Left ventricle myocardium superior (tissue), 1 donor: ENCODE measurements around the gene BORCS6. TPM values are rescaled to one million over a fixed set of nuclear protein-coding genes. Genes with fewer than 3 reads are reported as not detected.

Experiments
- ATAC-seq: fragments of 200-7000 bp; cut with Tn5 transposase; one replicate; pipeline ENCODE4 v1.9.1; 2020; ENCODE audit warnings: mild to moderate bottlenecking, moderate library complexity
- DNase-seq: peaks from one replicate; pipeline ENCODE4 v3.0.0-alpha.2; 2020
- intact Hi-C: fragments of 100-400 bp; cut with micrococcal nuclease; formaldehyde crosslinking; loops from one replicate; pipeline ENCODE4 v1.11.0; 2022
- long read RNA-seq: library from polyadenylated mRNA; unstranded; transcript quantifications from one replicate; pipeline ENCODE4 v2.0.0, GENCODE V29; 2021
- total RNA-seq: library from RNA; stranded (reverse); fragmentation: NEBNext Ultra II Directional; extraction: Animal tissue kit (Norgen Biotek cat#: 25700); gene quantifications from one replicate; pipeline ENCODE4 v1.2.1, GENCODE V29; 2021
- donor health status: DM: no; HTN: yes; CAD: no; lungs with severe emphysema.

The BORCS6 gene
- total RNA-seq: 9.4 TPM
- long read RNA-seq, transcript BORCS6-201 (1 exons, 2,575 nt): major isoform, 39 of 39 reads
- long read RNA-seq, partial matches to known transcripts: 0 of 39 reads
- long read RNA-seq, other reads (novel, unspliced or antisense): 0 of 39 reads

DNA sequence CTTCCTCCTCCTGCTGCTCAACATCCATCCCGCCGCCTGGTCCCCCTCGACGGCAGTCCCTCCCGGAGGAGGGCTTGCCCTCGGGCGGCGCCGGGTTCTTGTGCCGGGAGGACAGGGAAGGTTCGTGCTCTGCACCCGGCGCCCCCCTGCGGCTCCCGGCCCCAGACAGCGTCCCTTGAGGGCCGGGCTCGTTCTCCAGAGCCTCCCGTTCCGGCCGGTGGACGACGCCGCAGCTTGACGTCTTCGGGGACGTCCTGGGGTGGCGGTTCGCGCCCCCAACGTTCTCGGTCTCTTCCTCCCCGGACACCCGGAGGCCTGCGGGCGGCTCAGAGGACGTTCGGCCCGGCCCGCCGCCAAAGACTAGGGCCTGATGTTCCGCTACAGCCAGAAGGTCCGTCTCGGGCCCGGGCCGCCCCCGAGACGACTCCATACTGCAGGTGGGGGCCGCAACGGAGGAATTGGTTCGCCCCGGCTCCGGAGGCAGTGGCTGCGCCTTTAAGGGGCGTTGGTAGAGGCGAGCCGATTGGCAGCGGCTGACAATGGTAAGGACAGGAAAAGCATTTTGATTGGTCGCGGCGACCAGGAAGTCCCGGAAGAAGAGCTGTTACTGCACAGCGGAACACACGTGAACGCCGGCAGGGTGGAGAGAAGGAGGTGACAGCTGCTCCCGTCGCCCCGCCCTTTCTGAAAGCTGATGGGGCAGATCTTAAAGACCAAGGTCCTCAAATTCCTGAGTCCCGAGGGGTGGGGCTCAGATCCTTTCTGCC is at the start of gene BORCS6:
BORCS6 (minus strand) TSS at position 470 of the 767 bp plus-strand sequence; CDS start at position 430, 40 bp downstream.
- ATAC-seq: peak; percentile 71
- peak; percentile 97 for DNase-seq
- intact Hi-C loops: no loop called here

DNA sequence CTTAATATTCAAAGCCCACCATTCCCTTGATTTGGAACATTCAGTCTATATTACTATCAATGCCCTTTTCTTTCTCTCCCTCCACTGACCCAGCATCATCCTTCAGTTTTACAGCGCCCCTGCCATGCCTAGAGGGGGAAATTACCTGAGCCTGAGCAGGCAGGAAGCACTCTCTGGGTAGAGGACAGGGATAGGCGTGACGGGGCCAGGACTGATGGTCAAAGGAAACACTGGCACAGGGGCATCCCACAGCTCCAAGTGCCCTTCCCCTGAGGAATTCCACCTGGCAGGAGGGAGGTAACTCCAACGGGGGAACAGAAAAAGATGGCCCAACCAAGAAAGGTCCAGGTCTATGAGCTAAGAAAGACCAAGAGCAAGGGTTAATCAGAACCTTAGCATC is 47.9 kb upstream of the BORCS6 start:
- DNase-seq (no peak), ATAC-seq (no peak)
- intact Hi-C loops: no loop called here

DNA sequence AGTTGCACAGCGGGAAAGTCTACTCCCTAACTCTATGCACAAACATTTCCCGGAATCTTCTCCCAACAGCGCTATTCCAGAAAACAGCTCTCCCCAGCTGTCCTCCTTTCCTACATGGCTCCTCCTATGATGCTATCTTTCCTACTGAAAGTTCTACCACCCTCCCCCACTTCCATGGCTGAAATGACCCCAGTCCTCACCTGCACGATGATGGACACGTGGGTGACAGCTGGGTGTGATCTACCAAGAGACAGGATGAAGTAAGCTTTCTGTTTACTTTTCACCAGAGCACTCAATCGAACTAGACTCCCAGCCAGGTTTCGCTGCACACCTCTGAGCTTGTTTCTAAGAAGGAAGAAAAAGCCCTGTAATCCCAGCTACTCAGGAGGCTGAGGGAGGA is 47.2 kb upstream of the BORCS6 start:
- intact Hi-C loops: no loop called here
- no peak for DNase-seq
- ATAC-seq: peak; percentile 36

DNA sequence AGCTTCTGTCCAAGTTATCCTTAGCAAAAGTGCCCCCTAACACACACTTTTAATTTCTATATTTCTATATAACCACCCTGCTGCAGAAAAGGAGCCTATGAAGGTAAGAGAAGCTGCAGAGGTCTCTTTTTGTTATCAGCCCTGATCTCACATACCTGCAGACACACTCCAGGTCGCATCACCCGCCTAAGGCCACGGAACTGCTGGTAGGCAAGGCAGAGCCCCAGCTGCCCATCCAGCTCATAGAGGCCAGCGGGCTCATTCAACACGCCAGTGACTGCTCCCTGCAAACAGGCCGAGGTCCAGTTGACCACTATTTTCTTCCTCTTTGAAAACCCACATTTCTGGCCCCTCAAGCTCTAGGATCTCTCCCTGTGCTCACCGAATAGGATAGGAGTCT is 45.7 kb upstream of the BORCS6 start:
- intact Hi-C loops: no loop called here
- DNase-seq (no peak), ATAC-seq (no peak)

DNA sequence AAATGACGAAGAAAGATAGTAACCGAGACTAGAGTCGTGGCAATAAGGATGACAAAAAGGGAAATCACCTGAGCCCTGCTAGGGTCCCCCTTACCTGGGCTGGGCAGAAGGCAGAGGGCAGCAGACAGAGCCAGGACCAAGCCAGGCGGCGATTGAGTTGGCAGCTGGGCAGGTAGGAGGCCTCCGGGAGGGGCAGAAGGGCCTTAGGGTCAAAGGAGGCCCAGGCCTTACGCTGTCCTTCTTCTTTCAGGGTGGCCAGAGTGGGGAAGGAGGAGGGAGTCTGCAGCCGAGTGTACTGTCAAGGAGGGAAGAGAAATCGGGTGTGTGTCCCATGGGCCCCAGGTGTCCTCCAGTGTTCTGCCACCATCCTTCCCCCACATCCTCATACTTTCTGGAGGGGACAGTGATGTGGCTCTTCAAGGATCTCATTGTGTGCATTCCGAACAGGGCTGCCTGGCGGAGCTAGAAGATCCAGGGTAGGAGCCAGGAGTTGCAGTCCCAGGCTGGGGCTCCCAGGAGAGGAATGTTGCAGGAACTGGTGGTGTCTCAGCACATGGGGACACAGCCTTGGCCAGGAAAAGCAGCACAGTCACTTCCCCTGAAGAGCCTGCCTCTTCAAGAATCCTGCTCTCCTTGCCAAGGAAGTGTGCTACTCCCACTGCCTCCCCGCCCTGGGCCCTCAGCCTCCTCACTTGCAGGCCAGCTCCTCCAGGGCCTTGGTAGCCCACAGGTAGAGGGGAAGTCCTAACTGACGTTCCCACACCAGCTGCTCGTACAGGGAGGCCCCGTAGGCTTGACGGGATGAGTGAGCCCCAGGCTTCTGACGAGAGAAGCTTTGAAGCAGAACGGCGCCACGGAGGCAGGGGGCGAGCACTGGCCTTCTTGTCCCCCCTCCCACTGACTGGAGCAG is 44.6 kb upstream of the BORCS6 start:
- ATAC-seq (peak; percentile 30), DNase-seq (no peak)
- intact Hi-C loops: no loop called here

DNA sequence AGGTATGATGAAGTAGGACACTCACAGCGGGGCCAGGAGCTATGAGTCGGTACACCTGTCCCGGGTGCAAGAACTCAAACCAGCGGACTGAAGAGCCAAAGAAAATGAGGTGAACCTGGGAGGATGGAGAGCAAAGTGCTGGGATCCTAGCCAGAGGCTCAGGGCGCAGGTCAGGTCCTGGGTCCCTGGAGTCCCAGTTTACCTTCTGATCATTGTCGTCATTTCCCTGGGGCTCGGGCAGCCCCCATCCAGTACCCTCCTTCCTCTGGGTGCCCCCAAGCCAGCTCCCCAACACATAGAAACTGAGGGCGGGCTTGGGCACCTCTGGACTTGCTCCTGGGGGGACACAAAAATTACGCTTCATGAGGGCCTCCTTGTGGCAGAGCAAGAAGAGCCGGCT is 41.7 kb upstream of the BORCS6 start:
- DNase-seq: no peak
- intact Hi-C loops: no loop called here
- no peak for ATAC-seq

DNA sequence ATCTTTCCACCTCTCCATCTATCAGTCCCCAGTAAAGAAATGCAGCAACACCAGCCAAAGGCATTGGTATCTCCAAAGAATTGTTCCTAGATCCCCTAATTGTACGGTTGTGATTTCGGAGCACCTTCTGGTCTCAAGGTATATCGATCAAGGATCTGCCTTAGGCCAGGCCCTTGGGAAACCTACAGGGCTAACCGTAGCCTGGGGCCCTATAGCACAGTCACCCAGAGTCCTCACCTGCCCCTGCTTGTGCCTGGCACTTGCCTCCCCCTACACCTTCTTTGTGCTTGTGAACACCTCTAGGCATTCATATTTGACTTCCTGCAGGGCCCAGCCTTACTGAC is 37.2 kb upstream of the BORCS6 start:
- intact Hi-C loops: no loop called here
- DNase-seq: no peak

DNA sequence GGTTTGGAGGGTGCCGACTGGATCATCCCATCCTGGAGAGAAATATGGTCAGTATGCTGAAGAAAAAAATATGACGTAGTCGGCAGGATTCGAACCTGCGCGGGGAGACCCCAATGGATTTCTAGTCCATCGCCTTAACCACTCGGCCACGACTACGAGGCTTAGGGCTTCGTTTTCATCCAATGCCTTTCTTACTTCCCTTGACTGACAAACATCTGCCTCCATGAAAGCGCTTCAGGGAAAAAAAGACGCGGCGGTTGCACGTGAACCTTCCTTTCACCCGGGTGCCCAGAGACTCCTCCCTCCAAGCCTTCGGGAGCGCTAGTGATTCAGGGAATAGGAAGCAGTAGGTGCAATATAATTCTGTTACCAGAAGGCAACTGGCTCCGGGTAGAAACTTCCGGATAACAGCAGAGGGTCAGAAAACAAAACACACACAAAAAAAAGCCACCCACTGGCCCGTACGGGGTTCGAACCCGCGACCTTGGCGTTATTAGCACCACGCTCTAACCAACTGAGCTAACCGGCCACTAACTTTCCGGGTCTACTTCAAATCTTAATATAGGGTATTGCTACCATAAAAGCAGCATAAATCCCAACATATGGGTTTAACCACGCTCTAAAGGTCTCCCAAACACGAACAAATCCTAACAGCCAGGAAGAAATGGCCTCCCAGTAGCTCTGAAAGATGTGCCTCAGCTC is 36.7 kb upstream of the BORCS6 start:
- ATAC-seq (peak; percentile 13), DNase-seq (peak; percentile 67)
- intact Hi-C loops: no loop called here

More for the DNA sequence above, 37.2 kb upstream of the BORCS6 start:
- ATAC-seq: no peak

DNA sequence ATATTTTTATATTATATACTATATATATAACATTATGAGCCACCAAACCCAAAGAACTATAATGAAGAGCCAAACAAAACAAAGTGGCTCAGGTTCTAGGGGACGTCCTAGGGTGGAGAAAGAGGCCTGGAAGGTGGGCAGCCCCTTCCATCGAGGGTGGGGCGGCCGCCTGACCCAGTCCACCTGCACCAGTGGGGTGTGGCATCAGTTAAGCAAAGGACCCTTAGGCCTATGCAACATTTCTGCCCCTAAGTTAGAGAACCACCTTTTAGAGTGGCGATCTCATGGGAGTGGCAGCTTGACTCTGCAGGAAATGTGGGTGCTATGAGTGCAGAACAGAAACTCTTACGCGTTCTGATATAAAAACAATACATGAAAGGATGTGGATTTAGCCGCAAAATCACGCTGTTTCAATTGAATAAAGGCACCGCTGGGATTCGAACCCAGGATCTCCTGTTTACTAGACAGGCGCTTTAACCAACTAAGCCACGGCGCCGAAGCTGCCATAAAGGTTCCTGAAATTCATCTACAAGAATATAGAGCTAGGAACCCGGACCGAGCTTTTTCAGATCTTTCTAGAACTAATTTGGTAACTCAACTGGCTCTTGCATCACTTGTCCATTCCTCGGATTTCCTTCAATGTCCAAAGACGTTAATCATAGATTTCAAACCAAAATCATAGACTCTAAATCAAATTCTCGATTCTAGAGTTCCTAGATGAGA is 36.0 kb upstream of the BORCS6 start:
- intact Hi-C loops: no loop called here
- peak; percentile 50 for DNase-seq
- ATAC-seq: no peak

DNA sequence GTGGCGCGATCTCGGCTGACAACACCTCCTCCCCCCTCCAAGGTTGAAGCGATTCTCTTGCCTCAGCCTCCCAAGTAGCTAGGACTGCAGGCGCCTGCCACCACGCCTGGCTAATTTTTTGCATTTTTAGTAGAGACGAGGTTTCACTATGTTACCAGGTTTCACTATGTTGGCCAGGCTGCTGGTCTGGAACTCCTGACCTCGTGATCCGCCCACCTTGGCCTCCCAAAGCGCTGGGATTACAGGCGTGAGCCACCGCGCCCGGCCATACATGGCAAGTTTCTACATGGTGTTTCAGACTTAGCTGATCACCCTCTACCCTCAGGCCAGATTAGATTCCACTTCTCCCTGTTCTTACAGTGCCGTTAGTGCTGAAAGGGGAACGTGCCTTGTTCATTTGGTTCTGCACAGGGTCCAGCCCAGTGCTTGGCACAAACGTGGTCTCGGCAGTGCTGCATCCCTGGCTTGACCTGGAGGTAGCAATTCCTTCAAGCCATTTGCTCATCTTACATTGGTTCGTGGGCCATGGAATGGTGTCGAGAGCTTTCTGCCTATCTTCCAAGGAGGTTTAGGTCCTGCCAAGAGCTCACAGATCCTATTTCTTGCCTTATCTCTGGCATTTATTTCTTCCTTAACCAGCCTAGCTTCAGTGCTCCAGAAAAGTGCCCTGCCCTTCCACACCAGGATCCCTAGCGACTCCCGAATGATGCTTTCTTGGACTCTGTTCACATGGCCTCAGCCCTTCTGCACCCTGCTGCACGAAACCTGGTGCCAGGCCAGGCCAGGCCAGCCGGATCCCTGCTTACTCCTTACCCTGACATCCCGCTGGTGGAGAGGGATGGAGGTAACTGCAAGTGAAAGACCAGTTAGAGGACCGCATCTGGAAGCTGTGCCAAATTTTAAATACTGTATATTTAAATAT is 35.2 kb upstream of the BORCS6 start:
- DNase-seq: no peak
- intact Hi-C loops: no loop called here

DNA sequence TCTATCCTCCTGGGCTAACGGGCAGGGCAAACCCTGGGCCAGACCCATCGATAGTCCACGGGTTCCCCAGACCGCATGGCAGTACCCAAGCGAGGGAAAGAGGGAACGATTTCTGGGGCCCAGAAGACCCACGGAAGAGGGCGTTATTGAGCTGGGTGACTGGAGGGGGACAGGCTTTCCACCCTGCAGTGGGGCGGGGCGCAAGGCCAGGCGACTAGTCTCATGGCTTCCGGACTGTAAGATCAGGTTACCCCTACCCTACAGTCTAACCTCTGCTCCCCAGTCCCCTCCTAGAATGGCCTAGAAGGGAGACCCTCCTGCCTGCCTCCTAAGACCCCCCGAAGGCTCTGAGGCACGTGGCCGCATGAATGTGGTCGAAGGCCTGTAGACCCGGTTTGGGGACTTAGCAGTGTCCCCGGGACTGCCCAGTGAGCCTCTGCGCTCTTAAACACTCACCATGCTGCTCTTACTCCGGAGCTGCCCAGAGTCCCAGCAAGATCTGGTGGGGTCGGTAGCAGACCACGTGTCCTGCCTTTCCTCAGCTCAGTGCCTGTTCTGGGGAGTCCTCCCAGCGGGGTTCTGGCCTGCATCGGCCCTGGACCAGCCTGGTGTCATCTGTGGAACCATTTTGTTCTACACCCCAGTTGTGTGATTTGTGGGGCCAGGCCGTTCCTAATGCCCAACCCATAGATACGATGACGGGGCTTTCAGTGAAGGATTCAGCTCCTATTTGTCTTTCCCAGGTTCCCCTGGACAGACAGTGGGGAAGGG is 33.6 kb upstream of the BORCS6 start:
- intact Hi-C loops: no loop called here
- ATAC-seq: peak; percentile 8
- peak; percentile 79 for DNase-seq

More for the DNA sequence above, 35.2 kb upstream of the BORCS6 start:
- ATAC-seq: no peak

DNA sequence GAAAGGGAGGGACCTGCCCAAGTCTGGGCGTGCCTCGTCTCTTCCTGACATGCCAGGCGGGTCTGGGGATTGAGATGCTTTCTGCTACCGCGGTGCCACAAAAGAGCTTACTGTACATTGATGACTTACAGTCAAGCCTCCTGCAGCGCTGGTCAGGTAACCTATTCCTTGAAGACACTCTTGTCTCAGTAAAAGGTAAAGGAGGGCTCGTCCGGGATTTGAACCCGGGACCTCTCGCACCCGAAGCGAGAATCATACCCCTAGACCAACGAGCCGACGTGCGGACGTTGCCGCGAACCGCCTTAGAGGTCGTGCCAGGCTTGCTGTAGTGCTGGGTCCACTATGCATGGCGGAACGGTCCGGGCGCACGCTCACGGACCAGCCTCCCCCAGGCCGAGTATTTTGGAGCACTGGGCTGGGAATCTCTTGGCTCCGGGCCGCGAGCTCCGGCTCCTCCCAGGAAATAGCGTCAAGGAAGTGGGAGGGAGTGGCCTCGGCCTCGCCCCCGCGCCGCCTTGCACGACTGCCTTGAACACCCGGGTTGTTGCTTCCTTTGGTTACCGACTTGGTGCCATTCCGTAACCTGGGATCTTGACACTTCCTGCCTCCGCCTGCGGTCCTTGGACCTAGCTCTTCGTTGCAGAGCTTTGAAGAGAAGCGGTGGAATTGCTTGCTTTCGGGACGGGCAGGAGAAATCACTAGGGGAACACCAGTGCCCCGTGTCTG is 32.8 kb upstream of the BORCS6 start:
- intact Hi-C loops: no loop called here
- DNase-seq (peak; percentile 96), ATAC-seq (peak; percentile 69)

DNA sequence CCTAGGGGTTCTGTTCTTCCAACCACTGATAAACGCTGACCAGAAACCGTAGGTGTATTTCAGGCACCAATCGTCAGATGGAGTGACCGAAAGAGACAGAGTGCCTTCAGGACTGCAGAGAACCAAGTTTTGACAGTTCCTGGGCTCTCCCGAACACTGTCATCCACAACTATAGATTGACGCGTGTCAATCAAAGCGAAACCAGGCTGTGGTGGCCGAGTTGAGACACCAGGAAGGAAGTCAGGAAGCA is 32.3 kb upstream of the BORCS6 start:
- intact Hi-C loops: no loop called here
- ATAC-seq (no peak), DNase-seq (no peak)

DNA sequence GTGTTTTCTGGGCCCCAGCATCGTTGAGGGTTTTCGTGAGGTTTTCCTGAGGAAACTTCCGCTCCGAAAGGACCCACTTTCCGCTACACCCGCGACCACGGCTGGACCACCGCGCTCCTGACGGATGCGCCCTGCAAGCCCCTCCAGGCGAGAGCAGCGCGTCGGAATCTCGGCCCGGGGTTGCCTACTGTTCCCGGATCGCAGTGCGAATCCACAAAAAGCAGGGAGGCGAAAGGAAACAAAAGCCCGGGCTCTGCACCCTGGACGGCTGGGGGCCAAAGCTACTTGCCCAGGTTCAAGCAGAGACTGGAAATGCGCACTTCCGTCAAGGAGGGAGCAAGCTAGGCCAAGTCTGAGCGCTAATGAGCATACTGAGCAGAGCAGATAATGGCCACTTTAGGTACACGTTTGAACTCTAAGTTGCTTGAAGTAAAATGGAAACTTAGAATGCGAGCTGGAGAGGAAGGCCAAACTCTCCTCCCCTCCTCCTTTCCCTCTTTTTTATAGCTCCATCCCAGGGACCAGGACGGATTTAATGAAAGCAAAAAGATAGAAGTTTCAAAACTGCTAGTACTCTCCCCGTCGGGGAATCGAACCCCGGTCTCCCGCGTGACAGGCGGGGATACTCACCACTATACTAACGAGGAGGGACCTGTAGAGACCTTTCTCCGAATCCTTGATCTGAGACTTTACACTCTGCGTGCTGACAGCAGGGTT is 31.8 kb upstream of the BORCS6 start:
- DNase-seq (peak; percentile 89), ATAC-seq (peak; percentile 75)
- intact Hi-C loops: no loop called here

DNA sequence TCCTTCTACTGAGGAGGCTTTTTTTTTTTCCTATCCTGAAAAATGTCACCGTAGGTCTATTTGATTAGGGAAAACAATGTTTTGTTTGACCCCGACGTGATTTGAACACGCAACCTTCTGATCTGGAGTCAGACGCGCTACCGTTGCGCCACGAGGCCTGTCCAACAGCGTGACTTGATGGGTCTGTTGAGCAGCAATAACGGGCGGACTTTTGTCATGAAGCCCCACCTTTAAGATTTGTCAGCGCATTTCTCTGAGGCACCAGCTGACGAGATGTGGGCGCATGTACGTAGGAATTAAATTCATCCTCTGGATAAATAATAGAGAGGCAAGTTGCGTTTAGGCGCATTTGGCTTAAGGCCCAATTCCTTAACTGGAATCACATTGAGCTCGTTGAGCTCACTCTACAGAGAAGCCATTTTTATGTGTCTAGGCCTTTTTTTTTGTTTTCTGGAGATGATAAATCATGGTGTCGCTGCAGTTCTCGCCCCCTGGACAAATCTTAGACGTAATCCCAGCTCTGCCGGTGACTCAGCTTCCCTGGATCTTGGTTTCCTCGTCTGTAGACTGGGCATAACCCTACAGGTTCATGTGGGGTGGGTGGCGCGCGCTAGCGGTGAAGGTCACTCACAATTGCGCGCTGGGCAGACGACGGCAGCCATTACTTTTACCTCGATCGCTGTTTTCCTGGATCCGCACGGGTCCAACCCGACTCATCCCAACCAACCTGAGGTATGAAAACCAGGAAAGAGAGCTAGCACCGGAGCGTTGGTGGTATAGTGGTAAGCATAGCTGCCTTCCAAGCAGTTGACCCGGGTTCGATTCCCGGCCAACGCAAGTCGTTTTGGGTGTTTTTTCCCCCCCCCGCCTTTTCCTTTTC is 31.0 kb upstream of the BORCS6 start:
- intact Hi-C loops: no loop called here
- peak; percentile 76 for ATAC-seq
- DNase-seq: peak; percentile 86
